Neuronal stem cell (in vitro differentiated cells): ENCODE data around the gene BLOC1S6.

Source experiments
- DNase-seq: peaks from one replicate; pipeline ENCODE4 v3.0.0-alpha.2; 2013; ENCODE audit warnings: low spot score
- H2AFZ ChIP-seq: one replicate; pipeline ENCODE4 v1.6.1; 2013; ENCODE audit warnings: mild to moderate bottlenecking, low read length, inconsistent platforms
- H2AK5ac ChIP-seq: 2 replicates; pipeline ENCODE4 v1.6.1; 2013; ENCODE audit warnings: low read depth, mild to moderate bottlenecking, inconsistent platforms, low read length, moderate library complexity, mixed read lengths
- H2BK120ac ChIP-seq: 2 replicates; pipeline ENCODE4 v1.6.1; 2013; ENCODE audit warnings: low read depth, mild to moderate bottlenecking, inconsistent platforms, low read length, moderate library complexity, mixed read lengths
- H2BK12ac ChIP-seq: one replicate; pipeline ENCODE4 v1.6.1; 2013; ENCODE audit warnings: low read length, inconsistent platforms
- H2BK15ac ChIP-seq: 2 replicates; pipeline ENCODE4 v1.6.1; 2013; ENCODE audit warnings: mild to moderate bottlenecking, low read length, inconsistent platforms, mixed read lengths
- H2BK5ac ChIP-seq: one replicate; pipeline ENCODE4 v1.6.1; 2013; ENCODE audit warnings: inconsistent platforms, mild to moderate bottlenecking, low read length, moderate library complexity
- H3K14ac ChIP-seq: one replicate; pipeline ENCODE4 v1.6.1; 2013; ENCODE audit warnings: low read length, inconsistent platforms
- H3K18ac ChIP-seq: 2 replicates; pipeline ENCODE4 v1.6.1; 2013; ENCODE audit warnings: low read length, inconsistent platforms
- H3K23ac ChIP-seq: 2 replicates; pipeline ENCODE4 v1.6.1; 2013; ENCODE audit warnings: low read depth, mild to moderate bottlenecking, mixed read lengths, low read length, inconsistent platforms; ENCODE audit not compliant: poor library complexity
- H3K27ac ChIP-seq: replicated peaks from 3 replicates; pipeline ENCODE4 v1.5.1; 2013; ENCODE audit warnings: low read length, inconsistent platforms
- H3K27me3 ChIP-seq, 3 experiments: 2 replicates each; pipeline ENCODE4 v1.6.1; 2013; ENCODE audit warnings: low read length in 3 of 3, mild to moderate bottlenecking in 2 of 3, inconsistent platforms in 1 of 3, low read depth in 1 of 3, mixed read lengths in 1 of 3, moderate library complexity in 1 of 3; ENCODE audit not compliant: control insufficient read depth in 3 of 3, insufficient read depth in 3 of 3
- H3K36me3 ChIP-seq, 2 donors: replicated peaks in 1 of 2; 2 replicates each; pipeline ENCODE4 v1.6.1; 2013; ENCODE audit warnings: low read length in 2 of 2; ENCODE audit not compliant: control insufficient read depth in 2 of 2, insufficient read depth in 2 of 2
- H3K4ac ChIP-seq: 2 replicates; pipeline ENCODE4 v1.6.1; 2013; ENCODE audit warnings: inconsistent platforms, mild to moderate bottlenecking, low read length, moderate library complexity
- H3K4me1 ChIP-seq, 2 donors: 1 replicate in 1 of 2; 2 replicates in 1 of 2; pipeline ENCODE4 v1.6.1; 2013; ENCODE audit warnings: low read length in 2 of 2, low read depth in 1 of 2; ENCODE audit not compliant: control insufficient read depth in 2 of 2, insufficient read depth in 1 of 2
- H3K4me2 ChIP-seq: one replicate; pipeline ENCODE4 v1.6.1; 2013; ENCODE audit warnings: mild to moderate bottlenecking, low read length, inconsistent platforms; ENCODE audit not compliant: insufficient read depth, poor library complexity, severe bottlenecking
- H3K4me3 ChIP-seq, 2 donors: 2 replicates each; pipeline ENCODE4 v1.5.1; 2013; ENCODE audit warnings: low read length in 2 of 2, mild to moderate bottlenecking in 2 of 2, inconsistent platforms in 1 of 2, moderate library complexity in 1 of 2
- H3K79me1 ChIP-seq: one replicate; pipeline ENCODE4 v1.6.1; 2013; ENCODE audit warnings: low read depth, mild to moderate bottlenecking, inconsistent platforms, low read length, moderate library complexity
- H3K9ac ChIP-seq: one replicate; pipeline ENCODE4 v1.6.1; 2013; ENCODE audit warnings: mild to moderate bottlenecking, low read depth, low read length, inconsistent platforms; ENCODE audit not compliant: poor library complexity
- H3K9me3 ChIP-seq, 2 donors: replicated peaks in 1 of 2; 2 replicates each; pipeline versions ENCODE3 to v1.6.1; 2013; ENCODE audit warnings: low read length in 2 of 2, mild to moderate bottlenecking in 2 of 2, inconsistent platforms in 1 of 2, low read depth in 1 of 2, mixed read lengths in 1 of 2, moderate library complexity in 1 of 2; ENCODE audit not compliant: control insufficient read depth in 2 of 2, insufficient read depth in 1 of 2
- H4K8ac ChIP-seq: one replicate; pipeline ENCODE4 v1.6.1; 2013; ENCODE audit warnings: low read depth, mild to moderate bottlenecking, inconsistent platforms, low read length, moderate library complexity
- H4K91ac ChIP-seq: one replicate; pipeline ENCODE4 v1.6.1; 2013; ENCODE audit warnings: low read length, low read depth, mild to moderate bottlenecking, inconsistent platforms; ENCODE audit not compliant: poor library complexity
- WGBS, 2 donors: extraction: QIAGEN DNeasy Blood & Tissue Kit; methylation state at CpG; one replicate each; pipeline ENCODE4 v1.1.7; 2013; ENCODE audit warnings: missing lambda C conversion rate in 2 of 2, mixed read lengths in 1 of 2; ENCODE audit not compliant: insufficient read length in 2 of 2, insufficient replicate concordance in 1 of 2; ENCODE audit errors: extremely low coverage in 2 of 2; 5-methylcytosine and 5-hydroxymethylcytosine counted together

Gene BLOC1S6

DNA sequence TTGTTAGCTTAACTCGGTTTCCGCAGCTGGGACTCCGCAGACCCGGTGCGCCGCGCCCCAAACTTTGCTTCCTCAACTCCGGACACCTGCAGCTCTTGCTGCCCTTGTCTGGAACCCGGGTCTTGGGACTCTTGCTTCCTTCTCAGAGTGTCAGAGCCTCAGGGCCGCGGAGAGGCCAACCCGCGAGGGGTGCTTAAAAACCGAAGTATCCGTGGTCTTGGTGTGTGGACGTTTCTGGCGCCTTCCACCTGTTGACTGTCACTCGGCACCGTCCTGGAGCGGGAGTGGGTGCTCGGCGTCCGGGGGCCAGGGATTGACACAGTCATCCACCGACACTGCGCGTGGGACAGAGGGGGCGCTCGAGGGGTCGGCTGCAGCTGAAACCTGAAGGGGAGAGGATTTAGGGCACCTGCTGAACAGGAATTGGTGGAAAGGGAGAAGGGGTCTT, 48.0 kb downstream of the BLOC1S6 start:
- peaks cover 0 to 5% of the 10 kb centered on the region in 2 donors for H3K4me1 ChIP-seq
- no peak overlapping the region for H4K8ac ChIP-seq
- H2AFZ ChIP-seq, result peak overlapping the region; percentile 98
- H2AK5ac ChIP-seq, result no peak overlapping the region
- H2BK12ac ChIP-seq, result no peak overlapping the region
- H3K9me3 ChIP-seq, result no peaks in the 10 kb centered on the region
- peak overlapping the region; percentile 85 for H3K9ac ChIP-seq
- H3K18ac ChIP-seq, result peak overlapping the region; percentile 11
- H4K91ac ChIP-seq, result no peak overlapping the region
- no peak overlapping the region for H2BK120ac ChIP-seq
- no peaks in the 10 kb centered on the region for H3K36me3 ChIP-seq
- no peak overlapping the region for H3K23ac ChIP-seq
- H3K4me3 ChIP-seq, result peak overlapping the region; percentile 46 to 77
- no peak overlapping the region for H3K14ac ChIP-seq
- H2BK15ac ChIP-seq, result no peak overlapping the region
- no peaks in the 10 kb centered on the region for H3K79me1 ChIP-seq
- no CpG with 5 or more reads among the region's 29 CpGs for WGBS, 2 donors
- no peak overlapping the region for H3K4ac ChIP-seq
- H3K27ac ChIP-seq, result no peak overlapping the region
- H2BK5ac ChIP-seq, result no peak overlapping the region
- peak; percentile 20 for DNase-seq
- peaks cover 0 to 36% (median 15%) of the 10 kb centered on the region in 3 experiments for H3K27me3 ChIP-seq
- H3K4me2 ChIP-seq, result peak overlapping the region; percentile 96

DNA sequence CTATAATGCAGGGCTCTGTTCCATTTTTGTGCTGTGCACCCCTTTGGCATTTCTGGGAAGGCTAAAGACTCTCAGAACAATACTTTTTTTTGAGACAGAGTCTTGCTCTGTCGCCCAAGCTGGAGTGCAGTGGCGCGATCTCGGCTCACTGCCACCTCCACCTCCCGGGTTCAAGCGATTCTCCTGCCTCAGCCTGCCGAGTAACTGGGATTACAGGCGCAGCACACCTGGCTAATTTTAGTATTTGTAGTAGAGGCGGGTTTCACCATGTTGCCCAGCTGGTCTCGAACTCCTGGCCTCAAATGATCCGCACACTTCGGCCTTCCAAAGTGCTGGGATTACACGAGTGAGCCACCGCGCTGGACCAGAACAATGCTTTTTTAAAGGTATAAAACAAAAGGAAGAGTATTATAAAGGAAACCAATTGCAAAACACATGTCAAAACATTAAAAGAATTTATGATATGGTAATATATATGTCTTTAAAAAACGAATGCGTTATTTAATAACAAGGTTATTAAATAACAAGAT, 48.6 kb downstream of the BLOC1S6 start:
- no peaks in the 10 kb centered on the region for H3K79me1 ChIP-seq
- H3K4me3 ChIP-seq, result no peak overlapping the region
- no peak overlapping the region for H3K9ac ChIP-seq
- no peak overlapping the region for H2AFZ ChIP-seq
- H3K23ac ChIP-seq, result no peak overlapping the region
- DNase-seq, result no peak
- no peak overlapping the region for H4K8ac ChIP-seq
- H2AK5ac ChIP-seq, result no peak overlapping the region
- no peak overlapping the region for H3K4ac ChIP-seq
- no peak overlapping the region for H3K18ac ChIP-seq
- no CpG with 5 or more reads among the region's 17 CpGs for WGBS, 2 donors
- H2BK120ac ChIP-seq, result no peak overlapping the region
- H3K9me3 ChIP-seq, result no peaks in the 10 kb centered on the region
- H3K27ac ChIP-seq, result no peak overlapping the region
- H2BK12ac ChIP-seq, result no peak overlapping the region
- H4K91ac ChIP-seq, result no peak overlapping the region
- H3K36me3 ChIP-seq, result no peaks in the 10 kb centered on the region
- no peak overlapping the region for H3K14ac ChIP-seq
- H3K27me3 ChIP-seq, result peaks cover 0 to 36% (median 15%) of the 10 kb centered on the region in 3 experiments
- peak overlapping the region; percentile 96 for H3K4me2 ChIP-seq
- no peak overlapping the region for H2BK15ac ChIP-seq
- H3K4me1 ChIP-seq, result peaks cover 0 to 5% of the 10 kb centered on the region in 2 donors
- H2BK5ac ChIP-seq, result no peak overlapping the region

DNA sequence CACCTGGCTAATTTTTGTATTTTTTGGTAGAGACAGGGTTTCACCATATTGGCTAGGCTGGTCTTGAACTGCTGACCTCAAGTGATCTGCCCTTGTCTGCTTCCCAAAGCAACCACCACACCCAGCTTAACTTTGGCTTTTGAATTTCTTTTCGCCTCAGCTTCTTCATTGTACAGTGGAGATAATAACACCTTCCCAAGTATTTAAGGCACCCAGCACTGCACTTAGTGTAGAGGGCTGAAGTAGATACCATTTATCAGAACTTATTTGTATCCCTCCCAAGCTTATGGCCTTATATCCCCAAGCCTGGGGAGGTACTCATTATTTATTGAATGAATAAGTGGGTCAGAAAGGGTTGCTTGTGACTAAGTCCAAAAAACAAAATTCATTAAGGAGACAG, 50.0 kb downstream of the BLOC1S6 start:
- Histone ChIP-seq H2BK120ac (no peak overlapping the region), H3K23ac (no peak overlapping the region), H2AFZ (peak overlapping the region; percentile 85), H2BK12ac (no peak overlapping the region), H3K79me1 (no peaks in the 10 kb centered on the region), H3K4me1 (peaks cover 0 to 5% of the 10 kb centered on the region in 2 donors), H2BK15ac (no peak overlapping the region), H2AK5ac (no peak overlapping the region), H3K27ac (no peak overlapping the region), H3K18ac (no peak overlapping the region), H4K8ac (no peak overlapping the region), H3K27me3 (peaks cover 0 to 38% (median 15%) of the 10 kb centered on the region in 3 experiments), H3K14ac (no peak overlapping the region), H4K91ac (no peak overlapping the region), H3K4me3 (no peak overlapping the region), H3K9me3 (no peaks in the 10 kb centered on the region), H3K36me3 (no peaks in the 10 kb centered on the region), H3K4ac (no peak overlapping the region), H2BK5ac (no peak overlapping the region), H3K4me2 (no peak overlapping the region), H3K9ac (no peak overlapping the region)
- no CpG with 5 or more reads among the region's 1 CpG for WGBS, 2 donors
- DNase-seq, result no peak

DNA sequence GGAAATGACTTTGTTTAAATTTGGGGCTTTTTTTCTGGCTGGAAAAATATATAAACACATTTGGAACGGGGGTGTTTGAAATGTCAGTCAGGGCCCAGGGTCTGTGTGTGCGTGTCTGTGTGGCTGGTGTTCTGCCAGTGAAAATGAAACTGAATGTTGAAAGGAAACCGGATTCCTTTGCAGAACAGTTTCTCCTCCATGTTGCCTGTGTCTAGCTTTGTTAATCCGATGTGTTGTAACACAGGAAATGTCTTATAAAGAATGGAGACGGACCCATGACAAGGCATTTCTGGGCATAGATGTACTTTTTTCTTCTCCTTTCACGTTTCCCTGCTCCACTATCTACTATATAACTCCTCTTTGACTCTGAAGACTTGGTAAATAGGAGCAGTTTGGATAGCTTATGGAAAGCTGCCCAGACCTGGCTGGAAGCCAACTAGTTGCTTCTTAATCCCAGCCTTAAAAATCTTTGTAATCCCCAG, 50.4 kb downstream of the BLOC1S6 start:
- H3K4ac ChIP-seq, result no peak overlapping the region
- H2BK5ac ChIP-seq, result no peak overlapping the region
- H3K27ac ChIP-seq, result no peak overlapping the region
- no peak overlapping the region for H4K8ac ChIP-seq
- H3K4me3 ChIP-seq, result no peak overlapping the region
- H3K4me2 ChIP-seq, result no peak overlapping the region
- H2BK120ac ChIP-seq, result no peak overlapping the region
- no peaks in the 10 kb centered on the region for H3K9me3 ChIP-seq
- no peak overlapping the region for H2BK12ac ChIP-seq
- no peaks in the 10 kb centered on the region for H3K79me1 ChIP-seq
- no peak overlapping the region for H2AK5ac ChIP-seq
- no peak overlapping the region for H4K91ac ChIP-seq
- H3K14ac ChIP-seq, result no peak overlapping the region
- no peak overlapping the region for H3K23ac ChIP-seq
- H3K4me1 ChIP-seq, result peaks cover 0 to 5% of the 10 kb centered on the region in 2 donors
- no peak overlapping the region for H3K18ac ChIP-seq
- peak overlapping the region; percentile 85 for H2AFZ ChIP-seq
- H3K9ac ChIP-seq, result no peak overlapping the region
- no peaks in the 10 kb centered on the region for H3K36me3 ChIP-seq
- no peak overlapping the region for H2BK15ac ChIP-seq
- no CpG with 5 or more reads among the region's 6 CpGs for WGBS, 2 donors
- DNase-seq, result no peak
- peaks cover 0 to 40% (median 15%) of the 10 kb centered on the region in 3 experiments for H3K27me3 ChIP-seq
